PC-9 (cell line): Measurements from ENCODE around the gene TMEM217.

Experiments used
- CTCF ChIP-seq: fragments of 200-600 bp; sonication (generic); conservative IDR thresholded peaks from 2 replicates; pipeline ENCODE4 v1.6.1; 2017; ENCODE audit warnings: mixed run types, antibody characterized with exemption, mild to moderate bottlenecking, moderate library complexity
- EZH2 ChIP-seq: fragments of 200-600 bp; sonication (generic); IDR thresholded peaks from 2 replicates; pipeline ENCODE4 v1.8.0; 2017; ENCODE audit warnings: antibody characterized with exemption, low read depth

GRCh38 chr6:37204014-37204751 lies 53.8 kb downstream of the TMEM217 start:
- TF ChIP-seq CTCF (no peak), EZH2 (no peak)
